Liver (tissue), 9 donors: ENCODE results near the gene FIGNL1. TPM values are rescaled to one million over a fixed set of nuclear protein-coding genes. Genes with fewer than 3 reads are reported as not detected.

Experiments used
- DNase-seq: peaks from one replicate; pipeline ENCODE4 v3.0.0-alpha.2; 2017; ENCODE audit warnings: low spot score
- H3K27ac ChIP-seq, 2 donors: one replicate each; pipeline ENCODE4 v1.7.0; 2013; ENCODE audit warnings: inconsistent platforms in 2 of 2, low read length in 2 of 2, control low read depth in 1 of 2, low read depth in 1 of 2, mild to moderate bottlenecking in 1 of 2
- H3K27me3 ChIP-seq, 4 donors: one replicate each; pipeline versions ENCODE4 v1.6.1 to v1.7.0; 2013; ENCODE audit warnings: low read length in 3 of 4, inconsistent platforms in 1 of 4, mild to moderate bottlenecking in 1 of 4, moderate library complexity in 1 of 4; ENCODE audit not compliant: control insufficient read depth in 4 of 4, insufficient read depth in 4 of 4
- H3K36me3 ChIP-seq, 4 donors: one replicate each; pipeline versions ENCODE4 v1.6.1 to v1.7.0; 2013; ENCODE audit warnings: low read length in 3 of 4, mild to moderate bottlenecking in 3 of 4, low read depth in 1 of 4, moderate library complexity in 1 of 4; ENCODE audit not compliant: control insufficient read depth in 4 of 4, insufficient read depth in 3 of 4
- H3K4me1 ChIP-seq, 4 donors: one replicate each; pipeline versions ENCODE4 v1.6.1 to v1.7.0; 2013; ENCODE audit warnings: low read length in 3 of 4, mild to moderate bottlenecking in 3 of 4, moderate library complexity in 1 of 4; ENCODE audit not compliant: control insufficient read depth in 4 of 4, insufficient read depth in 4 of 4
- H3K4me3 ChIP-seq, 3 donors: one replicate each; pipeline versions ENCODE4 v1.6.1 to v1.7.0; 2013; ENCODE audit warnings: low read length in 3 of 3, control low read depth in 1 of 3, low read depth in 1 of 3, mild to moderate bottlenecking in 1 of 3
- H3K9ac ChIP-seq, 2 donors: one replicate each; pipeline ENCODE4 v1.7.0; 2013; ENCODE audit warnings: low read length in 2 of 2, mild to moderate bottlenecking in 2 of 2, moderate library complexity in 2 of 2, control low read depth in 1 of 2, low read depth in 1 of 2
- H3K9me3 ChIP-seq, 4 donors: one replicate each; pipeline versions ENCODE4 v1.6.1 to v1.7.0; 2013; ENCODE audit warnings: low read length in 3 of 4; ENCODE audit not compliant: control insufficient read depth in 4 of 4
- EGR1 ChIP-seq, 2 donors: IDR thresholded peaks; 2 replicates each; pipeline ENCODE4 v1.6.1; 2016 to 2018; ENCODE audit warnings: antibody characterized with exemption in 2 of 2, low read depth in 2 of 2
- FOXA1 ChIP-seq: IDR thresholded peaks from 2 replicates; pipeline ENCODE4 v1.6.1; 2016; ENCODE audit warnings: antibody characterized with exemption
- FOXA2 ChIP-seq: IDR thresholded peaks from 2 replicates; pipeline ENCODE4 v1.6.1; 2016; ENCODE audit warnings: antibody characterized with exemption
- GABPA ChIP-seq, 2 donors: IDR thresholded peaks in 1 of 2; conservative IDR thresholded peaks in 1 of 2; 2 replicates each; pipeline ENCODE4 v1.6.1; 2016; ENCODE audit warnings: antibody characterized with exemption in 2 of 2, mild to moderate bottlenecking in 1 of 2, moderate library complexity in 1 of 2
- HNF4A ChIP-seq, 2 donors: conservative IDR thresholded peaks; 2 replicates each; pipeline ENCODE4 v1.6.1; 2016; ENCODE audit warnings: antibody characterized with exemption in 2 of 2, mild to moderate bottlenecking in 2 of 2
- HNF4G ChIP-seq: IDR thresholded peaks from 2 replicates; pipeline ENCODE4 v1.6.1; 2016; ENCODE audit warnings: antibody characterized with exemption
- JUND ChIP-seq, 2 donors: IDR thresholded peaks; 2 replicates each; pipeline ENCODE4 v1.6.1; 2016; ENCODE audit warnings: antibody characterized with exemption in 2 of 2
- NR2F2 ChIP-seq: IDR thresholded peaks from 2 replicates; pipeline ENCODE4 v1.6.1; 2016; ENCODE audit warnings: antibody characterized with exemption
- RAD21 ChIP-seq, 2 donors: IDR thresholded peaks; 2 replicates each; pipeline ENCODE4 v1.6.1; 2016; ENCODE audit warnings: antibody characterized with exemption in 2 of 2, mild to moderate bottlenecking in 2 of 2
- RXRA ChIP-seq, 2 donors: IDR thresholded peaks; 2 replicates each; pipeline ENCODE4 v1.6.1; 2017 to 2018; ENCODE audit warnings: antibody characterized with exemption in 2 of 2, mild to moderate bottlenecking in 1 of 2
- SP1 ChIP-seq: IDR thresholded peaks from 2 replicates; pipeline ENCODE4 v1.6.1; 2018; ENCODE audit warnings: antibody characterized with exemption, mild to moderate bottlenecking
- TAF1 ChIP-seq: conservative IDR thresholded peaks from 2 replicates; pipeline ENCODE4 v1.6.1; 2016; ENCODE audit warnings: antibody characterized with exemption, mild to moderate bottlenecking
- YY1 ChIP-seq: IDR thresholded peaks from 2 replicates; pipeline ENCODE4 v1.6.1; 2016; ENCODE audit warnings: antibody characterized with exemption, mild to moderate bottlenecking
- WGBS: extraction: QIAGEN DNeasy Blood & Tissue Kit; methylation state at CpG from one replicate; pipeline ENCODE4 v1.1.7; 2013; 5-methylcytosine and 5-hydroxymethylcytosine counted together
- polyA plus RNA-seq, 2 donors: library from polyadenylated mRNA; stranded (reverse) in 1 of 2; unstranded in 1 of 2; fragments of 200-250 nt in 1 of 2; fragments of >200 nt in 1 of 2; fragmentation: Nextera tagmentation in 1 of 2; extraction: Ambion mirVana in 1 of 2; gene quantifications; one replicate each; pipeline versions ENCODE4 v1.2.1 to v1.2.3, GENCODE V29; 2013 to 2015
- total RNA-seq, 2 donors: library from RNA; depleted of rRNA; stranded (reverse); fragments of >200 nt; gene quantifications; one replicate each; pipeline ENCODE4 v1.2.3, GENCODE V29; 2014
- TF ChIP-seq, protein P1 (sequence below): IDR thresholded peaks from 2 replicates; pipeline ENCODE4 v1.6.1; 2016; ENCODE audit warnings: antibody characterized with exemption
- TF ChIP-seq, protein P2 (sequence below): IDR thresholded peaks from 2 replicates; pipeline ENCODE4 v1.6.1; 2016; ENCODE audit warnings: antibody characterized with exemption, mild to moderate bottlenecking
- TF ChIP-seq, protein P3 (sequence below): fragments of 150-350 bp; IDR thresholded peaks from 2 replicates; pipeline ENCODE4 v1.5.1; 2017; ENCODE audit warnings: improper control_type of control experiment, low read depth, low read length; ENCODE audit not compliant: missing input control
- TF ChIP-seq, protein P4 (sequence below): IDR thresholded peaks from 2 replicates; pipeline ENCODE4 v1.6.1; 2016; ENCODE audit warnings: antibody characterized with exemption
- TF ChIP-seq, protein P5 (sequence below): IDR thresholded peaks from 2 replicates; pipeline ENCODE4 v1.6.1; 2016; ENCODE audit warnings: antibody characterized with exemption
- donor health status: healthy.
- donor health status: healthy.
- donor health status: healthy.
- donor health status: healthy.
- donor health status: healthy.

Gene FIGNL1
- total and polyA plus RNA-seq, 4 donors: 1.2 to 13.2 (median 3.3) TPM

DNA sequence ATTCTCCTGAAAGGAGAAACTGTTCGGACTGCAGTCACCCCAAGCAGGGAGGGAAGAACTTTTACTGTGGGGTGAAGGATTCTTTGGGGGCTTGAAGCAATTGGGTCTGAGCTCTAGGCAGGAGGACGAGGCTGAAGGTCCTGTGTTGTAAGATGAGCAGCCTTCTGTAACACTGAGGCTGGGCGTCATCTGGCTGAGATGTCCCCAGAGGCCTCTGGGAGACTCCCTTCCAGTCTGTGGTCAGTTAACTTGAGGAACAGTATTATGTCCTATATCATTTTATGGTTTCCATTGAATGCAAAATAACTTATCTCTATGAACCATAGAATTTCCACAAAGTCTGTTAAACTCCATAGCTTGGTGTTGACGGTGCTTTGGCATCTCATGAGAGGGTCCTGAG is 26.3 kb downstream of the FIGNL1 start:
- Histone ChIP-seq H3K4me3 (no peak overlapping the region), H3K27me3 (no peaks in the 10 kb centered on the region), H3K36me3 (no peaks in the 10 kb centered on the region), H3K4me1 (no peaks in the 10 kb centered on the region), H3K27ac (no peak overlapping the region), H3K9me3 (no peaks in the 10 kb centered on the region), H3K9ac (no peak overlapping the region)
- DNase-seq: no peak
- 64% methylated on average over 4 of the region's 4 CpGs for WGBS
- TF ChIP-seq HNF4G (no peak), YY1 (no peak), JUND (IDR thresholded peaks at IDR 0.05) (no peak), HNF4A (conservative IDR thresholded peaks at IDR 0.05) (no peak), TAF1 (no peak), RAD21 (IDR thresholded peaks at IDR 0.05) (no peak), RXRA (IDR thresholded peaks at IDR 0.05) (no peak), EGR1 (IDR thresholded peaks at IDR 0.05; ENCODE audit: low read depth in 2 of 2) (no peak), NR2F2 (no peak), FOXA1 (no peak), SP1 (no peak), FOXA2 (no peak)
- TF ChIP-seq, protein P1, sequence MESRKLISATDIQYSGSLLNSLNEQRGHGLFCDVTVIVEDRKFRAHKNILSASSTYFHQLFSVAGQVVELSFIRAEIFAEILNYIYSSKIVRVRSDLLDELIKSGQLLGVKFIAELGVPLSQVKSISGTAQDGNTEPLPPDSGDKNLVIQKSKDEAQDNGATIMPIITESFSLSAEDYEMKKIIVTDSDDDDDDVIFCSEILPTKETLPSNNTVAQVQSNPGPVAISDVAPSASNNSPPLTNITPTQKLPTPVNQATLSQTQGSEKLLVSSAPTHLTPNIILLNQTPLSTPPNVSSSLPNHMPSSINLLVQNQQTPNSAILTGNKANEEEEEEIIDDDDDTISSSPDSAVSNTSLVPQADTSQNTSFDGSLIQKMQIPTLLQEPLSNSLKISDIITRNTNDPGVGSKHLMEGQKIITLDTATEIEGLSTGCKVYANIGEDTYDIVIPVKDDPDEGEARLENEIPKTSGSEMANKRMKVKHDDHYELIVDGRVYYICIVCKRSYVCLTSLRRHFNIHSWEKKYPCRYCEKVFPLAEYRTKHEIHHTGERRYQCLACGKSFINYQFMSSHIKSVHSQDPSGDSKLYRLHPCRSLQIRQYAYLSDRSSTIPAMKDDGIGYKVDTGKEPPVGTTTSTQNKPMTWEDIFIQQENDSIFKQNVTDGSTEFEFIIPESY: no peak
- TF ChIP-seq, protein P2, sequence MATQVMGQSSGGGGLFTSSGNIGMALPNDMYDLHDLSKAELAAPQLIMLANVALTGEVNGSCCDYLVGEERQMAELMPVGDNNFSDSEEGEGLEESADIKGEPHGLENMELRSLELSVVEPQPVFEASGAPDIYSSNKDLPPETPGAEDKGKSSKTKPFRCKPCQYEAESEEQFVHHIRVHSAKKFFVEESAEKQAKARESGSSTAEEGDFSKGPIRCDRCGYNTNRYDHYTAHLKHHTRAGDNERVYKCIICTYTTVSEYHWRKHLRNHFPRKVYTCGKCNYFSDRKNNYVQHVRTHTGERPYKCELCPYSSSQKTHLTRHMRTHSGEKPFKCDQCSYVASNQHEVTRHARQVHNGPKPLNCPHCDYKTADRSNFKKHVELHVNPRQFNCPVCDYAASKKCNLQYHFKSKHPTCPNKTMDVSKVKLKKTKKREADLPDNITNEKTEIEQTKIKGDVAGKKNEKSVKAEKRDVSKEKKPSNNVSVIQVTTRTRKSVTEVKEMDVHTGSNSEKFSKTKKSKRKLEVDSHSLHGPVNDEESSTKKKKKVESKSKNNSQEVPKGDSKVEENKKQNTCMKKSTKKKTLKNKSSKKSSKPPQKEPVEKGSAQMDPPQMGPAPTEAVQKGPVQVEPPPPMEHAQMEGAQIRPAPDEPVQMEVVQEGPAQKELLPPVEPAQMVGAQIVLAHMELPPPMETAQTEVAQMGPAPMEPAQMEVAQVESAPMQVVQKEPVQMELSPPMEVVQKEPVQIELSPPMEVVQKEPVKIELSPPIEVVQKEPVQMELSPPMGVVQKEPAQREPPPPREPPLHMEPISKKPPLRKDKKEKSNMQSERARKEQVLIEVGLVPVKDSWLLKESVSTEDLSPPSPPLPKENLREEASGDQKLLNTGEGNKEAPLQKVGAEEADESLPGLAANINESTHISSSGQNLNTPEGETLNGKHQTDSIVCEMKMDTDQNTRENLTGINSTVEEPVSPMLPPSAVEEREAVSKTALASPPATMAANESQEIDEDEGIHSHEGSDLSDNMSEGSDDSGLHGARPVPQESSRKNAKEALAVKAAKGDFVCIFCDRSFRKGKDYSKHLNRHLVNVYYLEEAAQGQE: no peak
- TF ChIP-seq, protein P3, sequence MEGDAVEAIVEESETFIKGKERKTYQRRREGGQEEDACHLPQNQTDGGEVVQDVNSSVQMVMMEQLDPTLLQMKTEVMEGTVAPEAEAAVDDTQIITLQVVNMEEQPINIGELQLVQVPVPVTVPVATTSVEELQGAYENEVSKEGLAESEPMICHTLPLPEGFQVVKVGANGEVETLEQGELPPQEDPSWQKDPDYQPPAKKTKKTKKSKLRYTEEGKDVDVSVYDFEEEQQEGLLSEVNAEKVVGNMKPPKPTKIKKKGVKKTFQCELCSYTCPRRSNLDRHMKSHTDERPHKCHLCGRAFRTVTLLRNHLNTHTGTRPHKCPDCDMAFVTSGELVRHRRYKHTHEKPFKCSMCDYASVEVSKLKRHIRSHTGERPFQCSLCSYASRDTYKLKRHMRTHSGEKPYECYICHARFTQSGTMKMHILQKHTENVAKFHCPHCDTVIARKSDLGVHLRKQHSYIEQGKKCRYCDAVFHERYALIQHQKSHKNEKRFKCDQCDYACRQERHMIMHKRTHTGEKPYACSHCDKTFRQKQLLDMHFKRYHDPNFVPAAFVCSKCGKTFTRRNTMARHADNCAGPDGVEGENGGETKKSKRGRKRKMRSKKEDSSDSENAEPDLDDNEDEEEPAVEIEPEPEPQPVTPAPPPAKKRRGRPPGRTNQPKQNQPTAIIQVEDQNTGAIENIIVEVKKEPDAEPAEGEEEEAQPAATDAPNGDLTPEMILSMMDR: no peak
- TF ChIP-seq, protein P4, sequence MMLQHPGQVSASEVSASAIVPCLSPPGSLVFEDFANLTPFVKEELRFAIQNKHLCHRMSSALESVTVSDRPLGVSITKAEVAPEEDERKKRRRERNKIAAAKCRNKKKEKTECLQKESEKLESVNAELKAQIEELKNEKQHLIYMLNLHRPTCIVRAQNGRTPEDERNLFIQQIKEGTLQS: no peak

DNA sequence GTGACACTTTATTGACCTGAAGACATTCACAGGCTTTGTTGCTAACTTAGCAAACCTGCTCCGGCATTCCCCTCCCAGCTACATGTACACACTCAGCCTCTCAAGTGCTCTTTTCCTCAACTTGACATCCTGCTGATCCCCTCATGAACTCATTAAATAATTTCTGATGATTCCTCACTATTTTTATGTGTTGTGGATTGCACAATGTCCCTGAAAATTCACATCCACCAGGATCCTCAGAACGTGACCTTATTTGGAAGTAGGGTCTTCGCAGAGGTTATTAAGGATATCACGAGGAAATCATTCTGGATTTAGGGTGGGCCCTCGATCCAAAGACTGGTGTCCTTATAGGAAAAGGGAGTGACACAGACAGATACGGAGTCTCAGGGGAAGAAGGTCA is 27.3 kb downstream of the FIGNL1 start:
- no peak for TF ChIP-seq TAF1
- TF ChIP-seq GABPA (IDR thresholded peaks at IDR 0.05 in 1 of 2, conservative IDR thresholded peaks at IDR 0.05 in 1 of 2): no peak
- no peak for TF ChIP-seq RXRA (IDR thresholded peaks at IDR 0.05)
- TF ChIP-seq, protein P1: no peak
- TF ChIP-seq, protein P5, sequence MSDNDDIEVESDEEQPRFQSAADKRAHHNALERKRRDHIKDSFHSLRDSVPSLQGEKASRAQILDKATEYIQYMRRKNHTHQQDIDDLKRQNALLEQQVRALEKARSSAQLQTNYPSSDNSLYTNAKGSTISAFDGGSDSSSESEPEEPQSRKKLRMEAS: no peak
- no peak for TF ChIP-seq YY1
- TF ChIP-seq JUND (IDR thresholded peaks at IDR 0.05): no peak
- TF ChIP-seq, protein P3: no peak
- TF ChIP-seq NR2F2: no peak
- H3K9me3 ChIP-seq: no peaks in the 10 kb centered on the region

More for the DNA sequence above, 27.3 kb downstream of the FIGNL1 start:
- Histone ChIP-seq H3K4me3 (no peak overlapping the region), H3K27ac (no peak overlapping the region), H3K27me3 (no peaks in the 10 kb centered on the region), H3K36me3 (no peaks in the 10 kb centered on the region), H3K4me1 (no peaks in the 10 kb centered on the region), H3K9ac (no peak overlapping the region)
- WGBS: 90% methylated on average over 6 of the region's 6 CpGs
- DNase-seq: no peak
